Large intestine (tissue), 3 donors: ENCODE results near the gene DYSF. TPM values are rescaled to one million over a fixed set of nuclear protein-coding genes. Genes with fewer than 3 reads are reported as not detected.

Experiments used
- DNase-seq, 2 donors: peaks; one replicate each; pipeline versions ENCODE4 v3.0.0 to v3.0.0-alpha.2; 2013
- H3K27ac ChIP-seq: one replicate; pipeline ENCODE4 v1.5.1; 2013; ENCODE audit warnings: low read length
- H3K27me3 ChIP-seq: 2 replicates; pipeline ENCODE4 v1.6.1; 2013; ENCODE audit warnings: low read length; ENCODE audit not compliant: control insufficient read depth, insufficient read depth
- H3K36me3 ChIP-seq: 2 replicates; pipeline ENCODE4 v1.6.1; 2013; ENCODE audit warnings: low read length; ENCODE audit not compliant: control insufficient read depth, insufficient read depth
- H3K4me1 ChIP-seq: one replicate; pipeline ENCODE4 v1.6.1; 2013; ENCODE audit warnings: low read length; ENCODE audit not compliant: control insufficient read depth, insufficient read depth
- H3K4me3 ChIP-seq: one replicate; pipeline ENCODE4 v1.5.1; 2013; ENCODE audit warnings: low read length
- H3K9me3 ChIP-seq: one replicate; pipeline ENCODE4 v1.6.1; 2013; ENCODE audit warnings: mild to moderate bottlenecking, low read depth, low read length, moderate library complexity; ENCODE audit not compliant: control insufficient read depth
- WGBS: methylation state at CpG from one replicate; pipeline ENCODE4 v1.1.5; 2013; ENCODE audit warnings: low lambda C conversion rate; ENCODE audit not compliant: insufficient coverage; 5-methylcytosine and 5-hydroxymethylcytosine counted together
- polyA plus RNA-seq: library from polyadenylated mRNA; unstranded; fragments of 120-200 nt; gene quantifications from one replicate; pipeline ENCODE4 v1.2.1, GENCODE V29; 2013

Gene DYSF
- polyA plus RNA-seq, 1 donor = 6.3 TPM

DNA sequence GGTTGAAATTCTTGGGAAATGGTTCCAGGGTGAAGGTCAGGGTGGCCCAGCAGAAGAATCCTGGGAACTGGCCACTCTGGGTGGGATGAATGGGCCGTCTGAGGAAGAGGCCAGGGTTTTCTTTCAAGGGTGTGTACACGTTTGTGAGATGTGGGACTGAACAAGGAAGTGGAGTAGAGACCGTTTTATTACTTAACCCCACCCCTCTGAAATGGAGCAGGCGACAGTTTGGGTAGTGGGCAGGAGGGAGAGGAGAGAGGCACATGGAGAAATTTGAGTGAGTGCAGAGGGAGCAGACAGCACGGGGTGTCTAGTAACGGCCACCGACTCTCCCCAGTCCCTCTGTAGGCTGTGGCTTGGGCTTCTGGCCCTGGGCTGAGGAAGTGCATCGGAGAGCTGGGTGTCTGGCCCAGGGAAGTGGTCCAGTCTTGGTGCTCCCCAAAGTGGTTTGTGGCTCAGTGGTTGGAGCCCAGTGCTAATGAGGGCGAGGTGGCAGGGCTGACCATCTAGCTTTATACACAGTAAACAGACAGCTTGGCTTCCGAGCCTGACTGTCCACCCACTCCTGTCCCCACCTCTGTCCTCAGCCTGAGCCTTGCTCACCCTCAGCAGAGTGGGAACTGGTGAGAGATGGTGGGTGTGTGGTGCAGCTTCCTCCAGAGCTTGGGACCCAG is 135.3 kb downstream of the DYSF start:
- H3K27me3 ChIP-seq = no peaks in the 10 kb centered on the region
- no peaks in the 10 kb centered on the region for H3K9me3 ChIP-seq
- no peak overlapping the region for H3K27ac ChIP-seq
- DNase-seq = peak in 1 of 2 donors; percentile 16
- no peak overlapping the region for H3K4me3 ChIP-seq
- H3K4me1 ChIP-seq = no peaks in the 10 kb centered on the region
- WGBS = no CpG with 5 or more reads among the region's 10 CpGs
- no peaks in the 10 kb centered on the region for H3K36me3 ChIP-seq

DNA sequence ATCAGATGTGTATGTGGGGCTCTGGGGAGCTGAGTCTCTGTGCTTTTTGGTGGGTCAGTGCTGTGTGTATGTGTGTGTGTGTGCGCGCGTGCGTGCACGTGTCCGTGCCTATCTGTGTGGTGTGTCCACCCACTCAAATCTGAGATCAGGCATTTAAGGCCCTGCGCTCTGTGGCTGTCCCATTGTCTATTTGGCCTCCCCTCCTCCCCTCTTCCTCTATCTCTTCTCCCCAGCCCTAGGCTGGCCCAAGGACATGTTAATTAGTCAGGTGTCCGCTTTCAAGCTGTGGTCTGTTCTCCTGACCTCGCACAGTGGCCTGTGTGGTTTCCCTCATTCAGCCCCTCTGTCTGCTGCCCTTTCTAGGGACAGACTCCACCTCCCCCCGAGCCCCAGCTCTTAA is 136.4 kb downstream of the DYSF start:
- H3K27ac ChIP-seq = no peak overlapping the region
- H3K9me3 ChIP-seq = no peaks in the 10 kb centered on the region
- no peaks in the 10 kb centered on the region for H3K36me3 ChIP-seq
- no peaks in the 10 kb centered on the region for H3K4me1 ChIP-seq
- DNase-seq = no peak
- 100% methylated on average over 1 of the region's 10 CpGs for WGBS
- no peak overlapping the region for H3K4me3 ChIP-seq
- no peaks in the 10 kb centered on the region for H3K27me3 ChIP-seq

DNA sequence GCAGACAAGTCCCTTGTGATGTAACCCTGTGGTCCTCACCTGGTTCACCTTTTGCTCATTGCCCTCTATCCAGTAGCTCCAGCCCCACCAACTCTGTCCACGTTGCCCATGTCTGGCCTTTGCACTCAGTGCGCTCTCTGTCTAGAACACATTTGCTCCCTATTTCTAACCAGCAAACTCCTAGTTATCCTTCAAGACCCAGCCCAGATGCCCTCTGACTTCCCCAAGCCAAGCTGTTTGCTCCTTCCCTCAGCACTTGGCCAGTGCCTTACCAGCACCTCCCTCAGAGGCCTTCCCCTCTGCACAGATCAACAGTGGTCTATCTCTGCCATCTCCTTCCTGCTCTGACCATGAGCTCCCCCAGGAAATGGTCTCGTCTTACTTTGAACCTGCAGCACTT is 137.7 kb downstream of the DYSF start:
- Histone ChIP-seq H3K4me1 (peaks cover 4% of the 10 kb centered on the region), H3K36me3 (no peaks in the 10 kb centered on the region), H3K4me3 (no peak overlapping the region), H3K9me3 (no peaks in the 10 kb centered on the region), H3K27ac (no peak overlapping the region), H3K27me3 (no peaks in the 10 kb centered on the region)
- DNase-seq = no peak
- 90% methylated on average over 2 of the region's 3 CpGs for WGBS

DNA sequence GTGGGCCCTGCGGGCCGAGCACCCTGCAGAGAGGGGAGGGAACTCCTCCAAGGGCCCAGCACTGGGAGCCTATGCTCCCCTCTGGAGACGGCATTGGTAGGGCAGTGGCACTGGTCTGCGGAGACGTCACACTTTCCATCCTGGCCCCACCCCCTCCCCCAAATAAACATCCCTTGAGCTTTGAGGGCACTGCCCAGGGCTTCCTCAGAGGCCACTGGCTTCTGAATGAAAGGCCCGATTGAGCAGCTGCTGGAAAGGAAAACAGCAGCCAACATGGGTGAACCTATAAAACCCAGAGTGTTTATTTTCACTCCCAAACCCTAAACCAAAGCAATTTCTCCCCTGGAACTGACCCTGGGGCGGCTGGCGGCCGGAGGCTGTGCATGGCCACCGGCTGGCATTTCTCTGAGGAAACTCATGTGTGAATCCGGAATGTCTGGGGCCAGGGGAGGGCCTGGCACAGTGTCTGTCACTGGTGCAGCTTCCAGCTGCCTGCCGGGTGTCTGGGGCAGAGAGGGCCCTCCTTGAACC is 138.9 kb downstream of the DYSF start:
- Histone ChIP-seq H3K4me1 (peaks cover 10% of the 10 kb centered on the region), H3K9me3 (no peaks in the 10 kb centered on the region), H3K36me3 (no peaks in the 10 kb centered on the region), H3K27ac (no peak overlapping the region), H3K4me3 (no peak overlapping the region), H3K27me3 (no peaks in the 10 kb centered on the region)
- DNase-seq = no peak
- no CpG with 5 or more reads among the region's 12 CpGs for WGBS

DNA sequence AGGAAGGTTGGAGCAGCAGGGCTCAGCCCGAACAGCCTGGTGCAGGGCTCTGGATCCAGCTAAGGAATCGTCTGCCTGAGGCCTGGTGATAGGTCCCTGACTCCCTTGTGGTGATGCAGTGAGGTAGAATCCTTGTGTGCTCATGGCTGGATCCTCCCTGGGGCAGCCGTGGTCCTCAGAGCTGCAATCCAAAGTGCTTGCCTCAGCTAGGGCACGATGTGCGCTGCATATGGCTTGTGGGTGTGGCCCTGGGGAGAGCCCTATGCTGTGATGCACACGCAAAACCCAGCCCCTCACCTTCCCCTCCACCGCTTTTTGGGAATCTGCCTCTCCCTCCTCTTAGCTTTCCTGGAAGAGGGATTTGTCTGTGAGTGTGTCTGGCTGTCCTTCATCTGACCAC is 142.2 kb downstream of the DYSF start:
- no peaks in the 10 kb centered on the region for H3K9me3 ChIP-seq
- H3K4me1 ChIP-seq = peaks cover 10% of the 10 kb centered on the region
- no peaks in the 10 kb centered on the region for H3K36me3 ChIP-seq
- no CpG with 5 or more reads among the region's 7 CpGs for WGBS
- DNase-seq = no peak
- H3K27me3 ChIP-seq = no peaks in the 10 kb centered on the region
- no peak overlapping the region for H3K4me3 ChIP-seq
- H3K27ac ChIP-seq = no peak overlapping the region

DNA sequence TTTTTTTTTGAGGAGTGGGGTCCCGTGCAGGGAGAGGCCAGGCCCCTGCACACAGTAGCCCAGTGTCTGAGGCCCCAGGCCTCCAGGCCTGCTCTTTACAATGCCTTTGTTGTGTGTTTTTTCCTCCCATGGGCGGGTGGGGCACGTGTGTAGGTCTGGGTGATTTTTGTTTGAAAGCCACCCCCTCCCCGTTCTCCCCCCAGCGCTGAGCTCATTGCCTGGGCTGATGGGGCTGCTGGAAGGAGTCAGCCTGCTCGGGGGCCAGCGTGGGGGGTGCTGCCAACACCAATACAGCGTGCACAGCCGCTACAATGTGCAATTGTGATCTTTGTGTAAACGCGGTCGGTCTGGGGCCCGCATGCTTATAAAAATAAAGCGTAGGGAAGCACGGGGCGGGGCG is 142.7 kb downstream of the DYSF start:
- H3K9me3 ChIP-seq = no peaks in the 10 kb centered on the region
- H3K27ac ChIP-seq = no peak overlapping the region
- no CpG with 5 or more reads among the region's 17 CpGs for WGBS
- peaks cover 10% of the 10 kb centered on the region for H3K4me1 ChIP-seq
- H3K36me3 ChIP-seq = no peaks in the 10 kb centered on the region
- H3K27me3 ChIP-seq = no peaks in the 10 kb centered on the region
- peak; percentile 26 to 47 for DNase-seq
- no peak overlapping the region for H3K4me3 ChIP-seq

DNA sequence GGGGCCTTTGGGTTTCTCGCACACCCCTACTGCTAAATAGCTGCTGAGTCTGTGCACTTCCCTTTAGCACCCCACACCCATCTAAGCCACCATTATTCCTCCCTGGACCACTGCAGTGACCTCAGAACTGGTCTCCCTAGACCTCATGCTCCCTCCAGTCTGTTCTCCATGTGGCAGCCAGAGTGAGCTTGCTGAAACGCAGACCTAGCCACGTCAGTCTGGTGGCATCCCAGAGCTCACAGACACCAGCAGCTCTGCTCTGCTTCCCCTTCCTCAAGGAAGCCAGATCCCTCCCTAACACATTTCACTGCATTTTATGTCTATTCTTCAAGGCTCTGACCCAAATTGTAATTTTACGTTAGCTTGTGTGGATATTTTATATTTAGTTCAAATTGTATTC is 144.4 kb downstream of the DYSF start:
- H3K27me3 ChIP-seq = no peaks in the 10 kb centered on the region
- H3K36me3 ChIP-seq = no peaks in the 10 kb centered on the region
- H3K9me3 ChIP-seq = no peaks in the 10 kb centered on the region
- no peak overlapping the region for H3K4me3 ChIP-seq
- DNase-seq = no peak
- H3K4me1 ChIP-seq = peaks cover 10% of the 10 kb centered on the region
- WGBS = 100% methylated on average over 1 of the region's 4 CpGs
- no peak overlapping the region for H3K27ac ChIP-seq

DNA sequence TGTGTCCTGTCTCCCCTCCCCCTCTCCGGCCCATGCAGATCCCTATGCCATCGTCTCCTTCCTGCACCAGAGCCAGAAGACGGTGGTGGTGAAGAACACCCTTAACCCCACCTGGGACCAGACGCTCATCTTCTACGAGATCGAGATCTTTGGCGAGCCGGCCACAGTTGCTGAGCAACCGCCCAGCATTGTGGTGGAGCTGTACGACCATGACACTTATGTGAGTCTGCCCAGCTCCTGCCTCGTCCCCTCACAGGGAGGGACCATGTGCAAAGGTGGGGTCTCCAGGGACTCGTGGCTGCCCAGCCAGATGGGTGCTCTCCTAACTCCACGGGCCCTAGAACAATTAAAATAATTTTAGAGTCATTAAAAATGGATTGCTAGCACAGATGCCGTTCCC is 145.2 kb downstream of the DYSF start:
- Histone ChIP-seq H3K36me3 (no peaks in the 10 kb centered on the region), H3K9me3 (no peaks in the 10 kb centered on the region), H3K4me3 (no peak overlapping the region), H3K27ac (no peak overlapping the region), H3K27me3 (no peaks in the 10 kb centered on the region), H3K4me1 (peaks cover 10% of the 10 kb centered on the region)
- WGBS = no CpG with 5 or more reads among the region's 14 CpGs
- no peak for DNase-seq

DNA sequence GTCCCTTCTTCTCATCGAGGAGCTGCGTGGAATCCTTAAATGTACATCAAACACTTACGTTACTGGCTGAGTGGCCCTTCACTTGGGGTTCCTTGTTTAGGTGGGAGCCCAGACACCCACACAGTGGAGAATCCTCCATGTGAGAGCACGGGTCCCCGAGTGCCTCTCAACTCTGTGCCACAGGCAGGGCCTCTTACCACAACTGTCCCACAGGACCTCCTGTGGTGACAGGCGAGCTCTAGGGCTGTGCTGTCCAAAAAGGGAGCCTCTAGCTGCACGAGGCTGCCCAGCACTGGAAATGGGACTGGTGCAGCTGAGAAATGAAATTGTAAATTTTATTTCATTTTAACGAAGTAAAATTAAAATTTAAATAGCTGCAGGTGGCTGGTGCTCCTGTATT is 145.7 kb downstream of the DYSF start:
- WGBS = no CpG with 5 or more reads among the region's 8 CpGs
- no peaks in the 10 kb centered on the region for H3K36me3 ChIP-seq

DNA sequence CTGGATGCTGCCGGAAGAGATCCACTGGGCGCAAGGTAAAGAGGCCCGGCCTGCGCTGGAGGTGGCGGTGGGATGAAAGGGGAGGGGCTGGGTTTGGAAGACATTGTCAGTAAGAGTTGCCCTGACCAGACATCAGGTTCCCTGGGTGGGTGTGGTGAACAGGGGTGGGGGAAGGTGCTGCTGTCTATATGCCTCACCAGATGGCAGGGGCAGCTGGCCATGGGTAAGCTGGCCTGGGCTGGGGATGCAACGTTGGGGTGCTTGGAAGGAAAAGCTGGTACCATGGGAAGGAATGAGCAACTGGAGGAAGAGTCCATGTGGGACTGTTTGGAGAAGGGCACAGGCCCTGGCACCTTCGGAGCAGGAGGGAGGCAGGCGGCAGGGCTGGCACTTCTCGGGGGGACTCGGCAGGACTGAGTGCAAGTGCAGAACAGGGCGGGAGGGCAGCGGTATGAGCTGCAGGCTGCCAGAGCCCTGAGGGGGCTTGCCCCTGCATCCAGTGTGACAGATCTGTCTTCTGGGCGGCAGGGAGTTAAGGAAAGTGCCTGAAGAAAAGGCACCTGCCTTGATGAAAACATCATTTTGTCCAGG is 146.4 kb downstream of the DYSF start:
- DNase-seq = no peak
- Histone ChIP-seq H3K36me3 (no peaks in the 10 kb centered on the region), H3K4me3 (no peak overlapping the region), H3K27me3 (no peaks in the 10 kb centered on the region), H3K27ac (no peak overlapping the region), H3K4me1 (peaks cover 10% of the 10 kb centered on the region), H3K9me3 (no peaks in the 10 kb centered on the region)
- no CpG with 5 or more reads among the region's 13 CpGs for WGBS

More for the DNA sequence above, 145.7 kb downstream of the DYSF start:
- DNase-seq = no peak
- H3K9me3 ChIP-seq = no peaks in the 10 kb centered on the region
- H3K27ac ChIP-seq = no peak overlapping the region
- H3K4me1 ChIP-seq = peaks cover 10% of the 10 kb centered on the region
- no peak overlapping the region for H3K4me3 ChIP-seq
- H3K27me3 ChIP-seq = no peaks in the 10 kb centered on the region

DNA sequence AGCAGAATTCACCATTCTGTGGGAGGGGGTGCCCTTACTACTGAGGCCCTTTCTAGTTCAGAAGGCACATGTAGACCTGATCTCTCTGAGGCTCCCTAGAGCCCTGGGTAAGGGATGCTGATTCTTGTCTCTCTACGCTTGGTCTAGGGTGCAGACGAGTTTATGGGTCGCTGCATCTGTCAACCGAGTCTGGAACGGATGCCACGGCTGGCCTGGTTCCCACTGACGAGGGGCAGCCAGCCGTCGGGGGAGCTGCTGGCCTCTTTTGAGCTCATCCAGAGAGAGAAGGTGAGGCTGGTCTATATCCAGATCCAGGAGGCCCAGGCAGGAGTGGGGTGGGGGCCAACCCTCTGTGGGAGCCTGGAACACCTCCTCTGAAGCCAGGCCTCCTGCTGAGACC is 147.2 kb downstream of the DYSF start:
- Histone ChIP-seq H3K36me3 (no peaks in the 10 kb centered on the region), H3K27ac (no peak overlapping the region), H3K4me3 (no peak overlapping the region), H3K4me1 (peaks cover 10% of the 10 kb centered on the region), H3K27me3 (no peaks in the 10 kb centered on the region), H3K9me3 (no peaks in the 10 kb centered on the region)
- DNase-seq = no peak
- no CpG with 5 or more reads among the region's 9 CpGs for WGBS
